Mammary epithelial cell (primary cell): ENCODE data around the gene SKAP2.

Experiments used
- EZH2 ChIP-seq: IDR thresholded peaks from 2 replicates; pipeline ENCODE4 v1.6.1; 2012; ENCODE audit warnings: low read length, inconsistent platforms, borderline replicate concordance
- TF ChIP-seq, protein P1 (sequence below), 2 donors: IDR thresholded peaks in 1 of 2; conservative IDR thresholded peaks in 1 of 2; 2 replicates each; pipeline ENCODE4 v1.5.1; 2011 to 2012; ENCODE audit warnings: inconsistent platforms in 2 of 2, low read length in 2 of 2, mild to moderate bottlenecking in 2 of 2, control low read depth in 1 of 2, low read depth in 1 of 2; ENCODE audit not compliant: insufficient read depth in 1 of 2; ENCODE audit errors: extremely low read depth in 1 of 2

DNA sequence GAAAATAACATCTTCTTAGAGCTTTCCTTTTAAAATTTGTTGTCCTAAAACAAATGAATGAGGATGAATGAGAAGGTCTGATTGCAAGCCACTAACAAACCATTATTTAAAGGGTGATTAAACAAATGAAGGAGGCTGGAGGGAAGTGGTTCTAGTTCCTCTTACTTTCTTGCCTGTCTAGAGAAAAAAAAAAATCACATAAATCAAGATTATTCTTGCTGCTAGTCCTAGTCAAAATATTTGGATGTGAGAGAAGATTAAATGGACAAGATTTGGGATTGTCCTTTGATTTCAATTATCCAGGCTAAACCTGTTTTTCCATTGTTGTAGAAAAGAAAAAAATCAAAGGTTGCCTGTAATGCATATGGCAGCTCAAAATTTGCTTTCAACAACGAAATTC, 3.3 kb downstream of the SKAP2 start:
- TF ChIP-seq, protein P1, sequence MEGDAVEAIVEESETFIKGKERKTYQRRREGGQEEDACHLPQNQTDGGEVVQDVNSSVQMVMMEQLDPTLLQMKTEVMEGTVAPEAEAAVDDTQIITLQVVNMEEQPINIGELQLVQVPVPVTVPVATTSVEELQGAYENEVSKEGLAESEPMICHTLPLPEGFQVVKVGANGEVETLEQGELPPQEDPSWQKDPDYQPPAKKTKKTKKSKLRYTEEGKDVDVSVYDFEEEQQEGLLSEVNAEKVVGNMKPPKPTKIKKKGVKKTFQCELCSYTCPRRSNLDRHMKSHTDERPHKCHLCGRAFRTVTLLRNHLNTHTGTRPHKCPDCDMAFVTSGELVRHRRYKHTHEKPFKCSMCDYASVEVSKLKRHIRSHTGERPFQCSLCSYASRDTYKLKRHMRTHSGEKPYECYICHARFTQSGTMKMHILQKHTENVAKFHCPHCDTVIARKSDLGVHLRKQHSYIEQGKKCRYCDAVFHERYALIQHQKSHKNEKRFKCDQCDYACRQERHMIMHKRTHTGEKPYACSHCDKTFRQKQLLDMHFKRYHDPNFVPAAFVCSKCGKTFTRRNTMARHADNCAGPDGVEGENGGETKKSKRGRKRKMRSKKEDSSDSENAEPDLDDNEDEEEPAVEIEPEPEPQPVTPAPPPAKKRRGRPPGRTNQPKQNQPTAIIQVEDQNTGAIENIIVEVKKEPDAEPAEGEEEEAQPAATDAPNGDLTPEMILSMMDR (conservative IDR thresholded peaks at IDR 0.05 in 1 of 2, IDR thresholded peaks at IDR 0.05 in 1 of 2; ENCODE audit: extremely low read depth in 1 of 2, insufficient read depth in 1 of 2, low read depth in 1 of 2, low read length in 2 of 2): no peak
- no peak for TF ChIP-seq EZH2
